Adrenal gland (tissue), 12 donors: ENCODE measurements around the gene MAS1L. TPM values are rescaled to one million over a fixed set of nuclear protein-coding genes. Genes with fewer than 3 reads are reported as not detected.

Source experiments
- DNase-seq, 7 donors: peaks; one replicate each; pipeline ENCODE4 v3.0.0-alpha.2; 2019 to 2020
- H3K27ac ChIP-seq, 5 donors: fragments of 200-600 bp; sonication (generic) in 4 of 5; 1 replicate in 3 of 5; 2 replicates in 2 of 5; pipeline versions ENCODE4 v1.5.1 to v1.8.0; 2016 to 2020; ENCODE audit warnings: mild to moderate bottlenecking in 1 of 5
- H3K27me3 ChIP-seq: fragments of 200-600 bp; 2 replicates; pipeline ENCODE4 v1.8.0; 2021
- H3K36me3 ChIP-seq, 2 donors: fragments of 200-600 bp; replicated peaks in 1 of 2; 1 replicate in 1 of 2; 2 replicates in 1 of 2; pipeline versions ENCODE4 v1.5.1 to v1.8.0; 2018 to 2022
- H3K4me1 ChIP-seq, 2 donors: fragments of 200-600 bp; replicated peaks in 1 of 2; 1 replicate in 1 of 2; 2 replicates in 1 of 2; pipeline versions ENCODE4 v1.5.1 to v1.8.0; 2018 to 2021
- H3K4me3 ChIP-seq, 4 donors: fragments of 200-600 bp; sonication (generic) in 3 of 4; one replicate each; pipeline ENCODE4 v1.5.1; 2016 to 2018
- H3K9me3 ChIP-seq, 3 donors: fragments of 200-600 bp; sonication (generic) in 1 of 3; replicated peaks in 1 of 3; 1 replicate in 2 of 3; 2 replicates in 1 of 3; pipeline versions ENCODE4 v1.5.1 to v1.8.0; 2016 to 2021
- POLR2A ChIP-seq, 2 donors: fragments of 450-650 bp; IDR thresholded peaks; one replicate each; pipeline ENCODE4 v1.6.1; 2017; ENCODE audit warnings: antibody characterized with exemption in 2 of 2, mild to moderate bottlenecking in 2 of 2, moderate library complexity in 1 of 2
- whole genome bisulfite sequencing, 4 donors: extraction: QIAGEN DNeasy Blood & Tissue Kit in 2 of 4; methylation state at CpG; one replicate each; pipeline versions ENCODE4 v1.1.5 to v1.1.7; 2013 to 2017; 5-methylcytosine and 5-hydroxymethylcytosine counted together
- intact Hi-C, 2 donors: fragments of 100-400 bp; cut with DNase I; formaldehyde crosslinking; loops; one replicate each; pipeline versions ENCODE4 v1.14.1 to v1.15.0; 2022 to 2023
- polyA plus RNA-seq, 3 donors: library from polyadenylated mRNA; stranded (reverse); fragments of 200-250 nt in 2 of 3; fragments of 350-450 nt in 1 of 3; fragmentation: Illumina TruSeq in 1 of 3; extraction: RNeasy Lipid Tissue Mini Kit (QIAGEN cat#74804) in 1 of 3; gene quantifications; one replicate each; pipeline ENCODE4 v1.2.3, GENCODE V29; 2013 to 2014
- total RNA-seq, 9 donors: library from RNA; depleted of rRNA in 4 of 9; stranded (reverse); fragments of >200 nt in 4 of 9; fragments of 120-200 nt in 1 of 9; fragmentation: NEBNext Ultra II Directional in 1 of 9; extraction: Animal tissue kit (Norgen Biotek cat#: 25700) in 1 of 9; gene quantifications; one replicate each; pipeline versions ENCODE4 v1.1.0 to v1.2.4, GENCODE V29; 2013 to 2023
- TF ChIP-seq, protein P1 (sequence below), 6 experiments: fragments of 450-650 bp in 4 of 6; fragments of 200-600 bp in 2 of 6; sonication (generic) in 1 of 6; IDR thresholded peaks; 1 replicate in 5 of 6; 2 replicates in 1 of 6; pipeline versions ENCODE4 v1.5.1 to v1.8.0; 2016 to 2021; ENCODE audit warnings: antibody characterized with exemption in 6 of 6, mild to moderate bottlenecking in 2 of 6, moderate library complexity in 1 of 6
- donor health status: healthy with polysubstance abuse.
- donor health status: Bipolar disorder and iron deficiency.
- donor health status: DM: yes; HTN: yes; CAD: no.
- donor health status: DM: no; HTN: no; CAD: no.
- donor health status: DM: no; HTN: no; CAD: no.
- donor health status: DM: yes; HTN: yes; CAD: no.

MAS1L gene
- total and polyA plus RNA-seq, 12 donors: not detected

DNA sequence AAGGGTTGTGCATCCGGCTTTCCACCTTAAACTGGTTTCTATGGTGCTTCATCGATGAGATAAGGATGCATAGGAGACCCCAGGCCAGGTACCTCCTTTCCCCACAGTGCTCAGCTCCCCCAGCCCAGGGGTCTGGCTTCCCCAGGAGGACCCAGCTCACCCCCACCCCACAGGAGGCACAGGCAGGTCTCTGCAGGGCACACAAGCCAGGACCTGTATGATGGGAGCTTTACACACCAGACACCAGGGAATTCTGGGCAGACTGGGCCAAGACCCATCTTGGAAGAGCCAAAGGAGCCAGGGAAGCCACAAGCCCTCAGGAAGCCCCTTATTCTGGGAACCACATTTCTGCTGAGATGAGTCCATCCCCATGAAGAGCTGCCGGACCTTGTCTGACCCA, 42.2 kb upstream of the MAS1L start:
- no peak for DNase-seq
- intact Hi-C loops: no loop called here
- Histone ChIP-seq H3K27me3 (no peaks in the 10 kb centered on the region), H3K4me1 (no peaks in the 10 kb centered on the region), H3K9me3 (no peaks in the 10 kb centered on the region), H3K27ac (no peak overlapping the region), H3K4me3 (no peak overlapping the region), H3K36me3 (no peaks in the 10 kb centered on the region)
- 92 to 100% (median 94%) methylated on average over 1 to 3 of the region's 3 CpGs for WGBS, 4 donors
- TF ChIP-seq, protein P1, sequence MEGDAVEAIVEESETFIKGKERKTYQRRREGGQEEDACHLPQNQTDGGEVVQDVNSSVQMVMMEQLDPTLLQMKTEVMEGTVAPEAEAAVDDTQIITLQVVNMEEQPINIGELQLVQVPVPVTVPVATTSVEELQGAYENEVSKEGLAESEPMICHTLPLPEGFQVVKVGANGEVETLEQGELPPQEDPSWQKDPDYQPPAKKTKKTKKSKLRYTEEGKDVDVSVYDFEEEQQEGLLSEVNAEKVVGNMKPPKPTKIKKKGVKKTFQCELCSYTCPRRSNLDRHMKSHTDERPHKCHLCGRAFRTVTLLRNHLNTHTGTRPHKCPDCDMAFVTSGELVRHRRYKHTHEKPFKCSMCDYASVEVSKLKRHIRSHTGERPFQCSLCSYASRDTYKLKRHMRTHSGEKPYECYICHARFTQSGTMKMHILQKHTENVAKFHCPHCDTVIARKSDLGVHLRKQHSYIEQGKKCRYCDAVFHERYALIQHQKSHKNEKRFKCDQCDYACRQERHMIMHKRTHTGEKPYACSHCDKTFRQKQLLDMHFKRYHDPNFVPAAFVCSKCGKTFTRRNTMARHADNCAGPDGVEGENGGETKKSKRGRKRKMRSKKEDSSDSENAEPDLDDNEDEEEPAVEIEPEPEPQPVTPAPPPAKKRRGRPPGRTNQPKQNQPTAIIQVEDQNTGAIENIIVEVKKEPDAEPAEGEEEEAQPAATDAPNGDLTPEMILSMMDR (IDR thresholded peaks at IDR 0.05): no peak
- no peak for TF ChIP-seq POLR2A (IDR thresholded peaks at IDR 0.05)

DNA sequence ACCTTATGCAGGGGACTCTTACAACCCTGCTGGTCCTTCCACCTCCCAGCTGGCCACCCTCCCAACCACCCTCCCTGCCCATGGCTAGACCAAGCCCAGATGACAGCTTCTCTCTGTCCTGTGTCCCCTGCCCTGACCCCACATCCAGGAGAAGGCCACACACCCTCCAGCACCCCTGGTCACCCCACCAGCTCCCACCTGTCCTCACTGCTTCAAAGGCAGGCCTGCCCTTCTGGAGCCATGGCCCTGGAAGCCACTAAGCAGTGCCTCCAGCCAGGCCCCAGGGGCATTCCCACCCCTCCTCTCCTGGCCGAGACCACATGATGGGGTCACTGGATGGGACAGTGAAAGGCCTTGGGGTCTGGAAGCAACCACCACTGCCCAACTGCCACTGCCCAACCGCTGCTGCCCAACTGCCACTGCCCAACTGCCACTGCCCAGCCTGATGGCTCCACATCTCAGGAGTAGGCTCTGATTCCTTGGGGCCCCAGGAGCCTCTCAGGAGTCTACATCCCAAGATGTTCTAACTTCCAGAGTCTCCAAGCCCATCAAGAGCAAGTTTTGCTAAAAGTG, 41.3 kb upstream of the MAS1L start:
- no peak overlapping the region for H3K27ac ChIP-seq
- DNase-seq: no peak
- WGBS, 4 donors: 80 to 100% (median 86%) methylated on average over 1 to 2 of the region's 2 CpGs
- H3K36me3 ChIP-seq: no peaks in the 10 kb centered on the region
- intact Hi-C loops: no loop called here
- H3K27me3 ChIP-seq: no peaks in the 10 kb centered on the region
- TF ChIP-seq POLR2A (IDR thresholded peaks at IDR 0.05): no peak
- TF ChIP-seq, protein P1 (IDR thresholded peaks at IDR 0.05): no peak
- no peaks in the 10 kb centered on the region for H3K9me3 ChIP-seq
- H3K4me1 ChIP-seq: no peaks in the 10 kb centered on the region
- H3K4me3 ChIP-seq: no peak overlapping the region

DNA sequence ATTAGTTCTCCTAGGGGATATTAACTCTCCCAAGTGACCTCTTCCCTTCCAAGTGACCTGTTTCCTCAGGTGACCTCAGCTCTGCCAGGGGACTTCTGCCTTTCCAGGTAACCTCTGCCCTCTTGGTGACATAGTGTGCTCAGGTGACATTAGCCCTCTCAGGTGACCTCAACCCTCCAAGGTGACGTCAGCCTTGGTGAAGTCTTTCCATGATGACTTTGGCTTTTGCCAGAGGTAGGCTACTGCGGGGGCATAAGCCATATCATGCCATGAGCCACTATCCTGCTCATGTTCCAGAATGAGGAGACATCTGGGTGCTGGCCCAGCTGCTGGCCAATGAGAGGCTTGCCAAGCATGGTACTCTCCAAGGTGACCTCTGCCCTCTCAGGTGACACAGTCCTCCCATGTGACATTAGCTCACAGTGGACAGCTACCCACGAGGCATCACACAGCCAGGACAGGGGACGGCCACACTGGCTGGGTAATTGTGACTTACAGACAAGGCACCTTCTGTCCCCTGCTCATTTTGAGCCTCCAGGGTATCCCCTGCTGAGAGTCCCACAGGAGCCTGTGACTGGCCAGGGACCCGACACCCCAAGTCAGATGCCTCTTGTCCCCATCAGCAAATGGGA, 40.7 kb upstream of the MAS1L start:
- 80 to 96% (median 85%) methylated on average over 3 to 5 of the region's 5 CpGs for WGBS, 4 donors
- H3K36me3 ChIP-seq: no peaks in the 10 kb centered on the region
- no peaks in the 10 kb centered on the region for H3K27me3 ChIP-seq
- intact Hi-C loops: no loop called here
- no peaks in the 10 kb centered on the region for H3K4me1 ChIP-seq
- DNase-seq: no peak
- no peak for TF ChIP-seq POLR2A (IDR thresholded peaks at IDR 0.05)
- TF ChIP-seq, protein P1 (IDR thresholded peaks at IDR 0.05): no peak
- H3K4me3 ChIP-seq: no peak overlapping the region
- no peaks in the 10 kb centered on the region for H3K9me3 ChIP-seq
- no peak overlapping the region for H3K27ac ChIP-seq

DNA sequence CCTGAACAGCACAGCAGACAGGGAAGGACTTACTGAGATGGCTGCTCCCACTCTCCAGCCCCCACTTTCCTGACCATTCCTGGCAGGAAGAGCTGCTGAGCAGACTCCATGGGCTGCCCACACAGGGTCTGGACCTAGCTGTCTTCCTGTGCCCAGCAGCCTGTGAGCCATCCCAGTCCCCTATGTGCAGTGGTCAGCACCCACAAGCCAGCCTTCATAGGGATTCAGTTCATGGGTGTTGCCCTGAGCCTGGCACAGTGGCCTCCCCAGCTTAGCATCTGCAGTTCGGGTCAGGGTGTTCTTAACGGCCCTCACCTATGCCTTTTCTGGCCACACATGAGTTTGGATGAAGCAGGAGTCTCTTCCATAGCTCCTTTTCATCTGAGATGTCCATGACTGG, 39.8 kb upstream of the MAS1L start:
- H3K9me3 ChIP-seq: no peaks in the 10 kb centered on the region
- no peaks in the 10 kb centered on the region for H3K36me3 ChIP-seq
- TF ChIP-seq POLR2A (IDR thresholded peaks at IDR 0.05): no peak
- H3K27me3 ChIP-seq: no peaks in the 10 kb centered on the region
- no peak overlapping the region for H3K27ac ChIP-seq
- no peak overlapping the region for H3K4me3 ChIP-seq
- no peak for DNase-seq
- WGBS, 4 donors: 70 to 85% (median 80%) methylated on average over 2 of the region's 2 CpGs
- no peaks in the 10 kb centered on the region for H3K4me1 ChIP-seq
- intact Hi-C loops: no loop called here

DNA sequence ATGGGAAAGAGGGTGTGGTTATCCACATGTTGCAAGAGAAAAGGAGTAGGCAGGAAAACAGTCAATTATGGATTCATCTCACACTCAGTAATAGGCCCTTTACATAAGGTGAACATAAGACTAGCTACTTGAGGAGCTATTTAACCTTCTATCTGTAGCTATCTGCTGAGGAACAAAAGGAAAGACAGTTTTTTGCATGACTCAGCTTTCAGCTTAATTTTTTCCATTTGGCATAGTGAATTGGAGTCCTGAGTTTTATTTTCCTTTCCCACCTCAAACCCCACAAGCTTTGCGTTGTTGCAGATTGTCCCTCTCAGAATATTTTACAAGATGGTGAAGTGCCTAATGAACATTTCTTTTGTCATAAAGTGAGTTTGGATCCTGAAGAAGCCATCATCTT, 39.4 kb upstream of the MAS1L start:
- TF ChIP-seq POLR2A (IDR thresholded peaks at IDR 0.05): no peak
- TF ChIP-seq, protein P1 (IDR thresholded peaks at IDR 0.05): no peak
- H3K4me3 ChIP-seq: no peak overlapping the region
- no peaks in the 10 kb centered on the region for H3K27me3 ChIP-seq
- H3K27ac ChIP-seq: no peak overlapping the region
- DNase-seq: no peak
- intact Hi-C loops: no loop called here
- WGBS, 4 donors: 87 to 93% (median 90%) methylated on average over 1 of the region's 1 CpG
- H3K4me1 ChIP-seq: no peaks in the 10 kb centered on the region
- H3K9me3 ChIP-seq: no peaks in the 10 kb centered on the region
- no peaks in the 10 kb centered on the region for H3K36me3 ChIP-seq
